ENCODE data around the gene NOC4L.

Gene NOC4L

DNA sequence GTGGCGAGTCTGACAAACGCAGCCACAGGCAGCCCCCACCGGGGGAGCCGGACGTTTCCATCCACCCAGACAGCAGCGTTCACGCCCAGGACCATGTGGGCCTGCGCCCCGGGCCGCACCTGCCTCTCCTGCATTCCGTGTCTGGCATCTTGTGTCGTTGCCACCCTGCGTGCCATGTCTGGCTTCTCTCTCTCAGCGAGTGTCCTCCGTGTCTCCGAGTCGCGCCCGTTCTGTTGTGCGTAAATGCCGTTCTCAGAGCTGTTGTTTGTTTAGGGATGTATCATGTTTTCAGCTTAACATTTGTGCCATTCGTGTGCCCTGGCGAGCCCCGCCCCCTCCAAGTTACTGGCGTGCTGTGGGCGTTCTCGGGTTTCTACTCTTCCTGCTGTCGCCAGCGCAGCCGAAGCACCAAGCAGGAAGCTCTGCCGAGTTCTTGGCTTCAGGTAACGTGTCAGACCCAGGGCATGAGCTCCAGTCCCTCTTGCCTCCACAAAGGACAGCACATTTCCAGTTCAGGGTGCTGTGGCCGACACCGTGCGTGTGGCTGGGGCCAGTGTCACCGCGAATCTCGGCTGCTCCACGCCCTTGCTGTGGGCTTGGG lies 34.6 kb downstream of the NOC4L start:
- no peak for DNase-seq (ENCODE audit: insufficient read length, low spot score)
- FAIRE-seq, result no peak

GRCh38 chr12:132179431-132180362 lies 35.4 kb downstream of the NOC4L start:
- FAIRE-seq (no peak), DNase-seq (ENCODE audit: insufficient read length, low spot score) (no peak)

DNA sequence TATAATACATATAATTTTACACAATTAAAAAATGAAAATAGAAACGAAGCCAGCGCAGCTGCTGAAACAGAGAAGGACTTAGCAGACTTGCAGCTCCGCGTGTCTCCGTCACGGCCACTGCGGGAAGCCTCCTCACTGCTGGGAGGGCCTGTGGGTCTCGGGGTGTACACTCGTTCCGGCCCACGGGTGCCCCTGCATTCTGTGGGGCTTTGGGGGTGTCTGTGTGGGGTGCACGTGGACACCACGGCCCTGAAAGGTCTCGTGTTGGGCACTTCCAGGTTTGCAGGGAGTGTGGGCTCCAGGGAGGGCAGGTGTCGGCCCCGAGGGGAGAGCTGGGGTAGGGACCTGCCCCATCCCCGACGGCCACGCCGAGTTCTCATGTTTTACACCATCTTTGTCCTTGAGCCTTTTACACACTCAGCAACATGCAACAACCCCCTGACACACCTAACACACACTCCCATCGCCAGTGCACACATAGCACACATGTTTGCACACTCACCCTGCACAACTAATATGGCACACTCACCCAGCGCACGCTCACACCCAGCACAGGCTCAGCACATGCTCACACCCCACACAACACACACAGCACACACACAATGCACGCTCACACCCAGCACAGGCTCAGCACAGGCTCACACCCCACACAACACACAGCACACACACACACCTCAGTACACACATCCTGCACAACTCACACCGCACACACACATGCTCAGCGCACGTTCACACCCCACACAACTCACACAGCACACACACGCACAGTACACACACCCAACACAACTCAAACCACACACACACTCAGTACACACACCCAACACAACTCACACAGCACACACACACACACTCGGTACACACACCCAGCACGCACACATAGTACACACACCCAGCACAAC lies 36.6 kb downstream of the NOC4L start:
- no peak for DNase-seq (ENCODE audit: insufficient read length, low spot score)
- no peak for FAIRE-seq

GRCh38 chr12:132181570-132182200 lies 37.4 kb downstream of the NOC4L start:
- no peak for FAIRE-seq
- DNase-seq (ENCODE audit: insufficient read length, low spot score), result no peak

DNA sequence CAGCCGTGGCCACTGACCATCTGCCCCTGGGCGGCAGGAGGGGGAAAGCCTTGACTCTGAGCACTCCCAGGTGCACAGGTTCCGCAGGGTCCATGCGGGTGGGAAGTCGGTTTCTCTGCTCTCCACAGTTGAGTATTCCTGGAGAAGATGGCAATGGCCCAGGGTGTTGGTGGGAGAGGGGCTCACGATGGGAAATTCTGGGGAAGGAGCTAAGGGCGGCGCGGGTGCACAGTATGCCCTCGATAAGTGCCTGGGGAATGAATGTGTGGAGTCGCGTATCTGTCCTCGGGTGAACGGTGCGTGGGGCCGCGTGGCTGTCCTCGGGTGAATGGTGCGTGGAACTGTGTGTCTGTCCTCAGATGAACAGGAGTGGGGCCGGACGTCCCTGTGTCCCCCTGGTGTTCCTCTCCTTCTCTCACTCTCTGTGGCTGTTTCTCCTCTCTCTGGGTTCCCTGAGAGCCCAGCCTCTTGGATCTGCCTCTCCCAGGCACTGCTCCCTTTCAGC lies 38.0 kb downstream of the NOC4L start:
- DNase-seq (ENCODE audit: insufficient read length, low spot score) (no peak), FAIRE-seq (no peak)

- FAIRE-seq, result no peak
- DNase-seq (ENCODE audit: insufficient read length, low spot score), result no peak
Observed at GRCh38 chr12:132182711-132183365, 38.6 kb downstream of the NOC4L start.

DNA sequence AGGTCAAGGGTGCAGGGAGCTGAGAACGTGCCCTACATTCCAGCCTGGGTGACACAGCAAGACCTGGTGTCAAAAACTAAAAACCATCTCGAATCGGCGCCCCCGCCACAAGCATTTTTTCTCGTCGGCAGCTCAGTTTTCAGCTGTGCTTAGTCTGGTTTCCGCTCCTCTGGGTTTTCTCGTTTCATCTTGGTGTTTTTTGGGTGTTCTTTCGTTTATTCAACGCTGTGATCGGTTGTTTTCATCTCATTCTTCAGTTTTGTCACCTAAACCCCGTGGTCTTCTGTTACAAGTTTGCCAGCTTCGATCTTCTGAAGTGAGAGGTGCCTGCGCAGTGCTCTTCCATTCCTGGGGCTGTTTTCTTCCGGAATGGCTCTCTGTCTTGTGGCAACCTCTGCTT lies 41.4 kb downstream of the NOC4L start:
- FAIRE-seq, result no peak
- no peak for DNase-seq (ENCODE audit: insufficient read length, low spot score)

GRCh38 chr12:132186208-132186856 lies 42.1 kb downstream of the NOC4L start:
- FAIRE-seq (no peak), DNase-seq (ENCODE audit: insufficient read length, low spot score) (no peak)

DNA sequence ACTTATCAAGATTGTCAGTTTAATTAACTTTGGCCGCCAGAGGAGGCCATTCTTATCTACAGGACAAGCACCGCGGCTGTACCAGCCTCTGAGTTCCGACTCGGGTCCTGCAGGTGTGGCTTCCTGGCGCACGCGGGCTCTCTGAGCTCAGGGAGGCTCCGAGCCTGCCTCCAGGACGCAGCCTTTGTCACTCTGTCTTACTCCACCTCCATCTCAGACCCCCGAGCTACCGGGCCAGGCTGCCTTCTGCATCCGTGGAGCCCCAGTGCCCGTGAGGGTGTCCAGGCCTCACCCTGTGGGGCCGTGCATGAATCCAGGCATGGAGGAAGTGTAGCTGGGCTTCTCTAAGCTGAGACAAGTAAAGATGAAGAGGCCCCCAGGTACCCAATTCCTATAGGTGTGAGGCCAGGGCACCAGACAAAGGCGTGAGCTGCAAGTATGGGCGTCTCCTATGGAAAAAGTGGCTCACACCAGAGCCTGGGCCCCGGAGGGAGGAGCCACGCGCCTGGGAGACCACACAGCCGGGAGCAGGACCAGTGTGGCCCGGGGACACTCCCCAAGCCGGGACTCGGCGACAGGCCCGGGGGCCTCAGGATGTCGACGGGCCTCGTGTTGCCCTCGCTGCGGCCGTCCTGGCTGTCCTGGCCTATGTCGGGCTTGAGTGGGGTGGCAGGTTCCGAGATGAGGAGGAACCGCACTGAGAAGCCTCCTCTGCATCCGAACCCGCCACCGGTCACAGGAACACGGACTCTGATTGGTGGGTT lies 42.8 kb downstream of the NOC4L start:
- no peak for FAIRE-seq
- DNase-seq (ENCODE audit: insufficient read length, low spot score), result no peak

DNA sequence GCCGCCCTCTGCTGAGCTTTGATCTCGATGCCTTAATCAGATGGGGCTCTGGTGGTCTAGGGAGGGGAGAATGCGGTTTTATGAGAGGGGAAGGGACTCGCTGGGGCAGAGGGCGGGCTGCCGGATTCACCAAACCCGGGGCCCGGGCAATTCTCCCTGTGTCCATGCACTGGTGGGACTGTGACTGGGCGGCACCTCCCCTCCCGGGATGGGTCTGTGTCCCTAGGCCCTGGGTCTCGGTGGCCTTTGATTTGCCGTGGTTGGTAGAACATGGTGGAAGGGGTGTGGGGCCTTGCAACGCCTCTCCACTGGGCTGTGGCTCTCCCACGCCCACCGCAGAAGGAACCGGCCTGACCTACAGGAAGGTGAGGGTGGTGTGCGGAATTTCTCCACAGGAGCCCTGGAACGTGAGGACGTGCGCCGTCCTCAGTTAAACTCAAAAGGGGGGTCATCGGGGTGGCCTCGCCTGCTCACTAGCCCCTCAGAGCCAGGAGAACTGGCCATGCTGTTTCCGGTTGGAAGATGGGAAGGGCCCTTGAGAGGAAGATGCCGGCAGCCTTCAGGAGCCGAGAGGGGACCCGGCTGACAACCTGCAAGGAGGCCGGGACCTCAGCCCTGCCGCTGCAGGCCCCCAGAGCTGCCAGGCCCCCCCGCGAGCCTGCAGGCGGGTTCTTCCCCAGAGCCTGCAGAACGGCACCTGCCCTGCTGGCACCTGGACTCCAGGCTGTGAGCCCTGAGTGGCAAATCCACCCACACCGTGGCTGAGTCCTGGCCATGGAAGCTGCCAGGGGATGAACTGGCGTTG lies 43.6 kb downstream of the NOC4L start:
- FAIRE-seq, result no peak
- DNase-seq (ENCODE audit: insufficient read length, low spot score), result no peak

- no peak for DNase-seq (ENCODE audit: insufficient read length, low spot score)
Observed at GRCh38 chr12:132188451-132188901, 44.2 kb downstream of the NOC4L start.

GRCh38 chr12:132188916-132189325 lies 44.7 kb downstream of the NOC4L start:
- DNase-seq (ENCODE audit: insufficient read length, low spot score) (no peak), FAIRE-seq (no peak)

More at GRCh38 chr12:132188451-132188901, 44.2 kb downstream of the NOC4L start:
- no peak for FAIRE-seq

GRCh38 chr12:132189378-132190011 lies 45.2 kb downstream of the NOC4L start:
- FAIRE-seq, result peak; percentile 86
- DNase-seq (ENCODE audit: insufficient read length, low spot score), result peak; percentile 99

- FAIRE-seq (no peak), DNase-seq (ENCODE audit: insufficient read length, low spot score) (no peak)
Observed at GRCh38 chr12:132190012-132190755, 45.9 kb downstream of the NOC4L start.

DNA sequence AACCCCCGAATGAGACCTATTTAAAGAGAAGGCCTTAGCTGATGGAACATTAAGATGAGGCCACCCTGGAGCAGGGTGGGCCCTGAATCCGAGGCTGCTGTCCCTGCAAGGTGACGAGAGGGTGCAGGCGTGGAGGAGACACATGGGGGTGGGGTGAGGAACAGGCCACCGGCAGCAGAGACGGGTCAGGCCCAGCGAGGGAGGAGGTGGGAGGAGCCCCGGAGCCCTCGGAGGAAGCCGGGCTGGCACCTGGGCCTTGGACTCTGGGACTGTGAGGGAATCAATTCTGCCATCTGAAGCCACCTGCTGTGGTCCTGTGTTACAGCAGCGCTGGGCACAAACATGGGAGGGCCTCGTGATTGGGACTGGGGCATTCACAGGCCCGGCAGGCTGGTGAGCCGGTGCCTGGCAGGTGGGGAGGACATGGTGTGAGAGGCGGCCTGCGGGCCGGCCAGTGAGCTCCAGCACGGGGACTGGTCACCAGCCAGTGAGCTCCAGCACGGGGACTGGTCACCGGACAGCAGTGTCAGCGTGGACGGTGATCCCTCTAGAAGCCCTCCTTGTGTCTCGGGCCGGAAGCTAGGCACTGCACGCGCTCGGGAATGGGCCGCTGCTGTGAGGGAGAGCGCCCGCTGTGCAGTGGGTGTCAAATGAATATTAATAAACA lies 46.7 kb downstream of the NOC4L start:
- FAIRE-seq (no peak), DNase-seq (ENCODE audit: insufficient read length, low spot score) (no peak)
